ENCODE measurements around the gene PIEZO1.

PIEZO1 gene

GRCh38 chr16:88739977-88740726 lies 44.9 kb downstream of the PIEZO1 start:
- Mint-ChIP-seq H3K27ac (no peak overlapping the region), H3K36me3 (ENCODE audit: low read depth) (no peaks in the 10 kb centered on the region), H3K9me3 (no peaks in the 10 kb centered on the region), H3K27me3 (ENCODE audit: low read depth) (no peaks in the 10 kb centered on the region), H3K4me1 (ENCODE audit: low read depth) (peaks cover 7% of the 10 kb centered on the region), H3K4me3 (no peak overlapping the region)

- no peak overlapping the region for H3K27ac Mint-ChIP-seq
- no peaks in the 10 kb centered on the region for H3K27me3 Mint-ChIP-seq (ENCODE audit: low read depth)
- H3K4me3 Mint-ChIP-seq: no peak overlapping the region
- peaks cover 5% of the 10 kb centered on the region for H3K4me1 Mint-ChIP-seq (ENCODE audit: low read depth)
- H3K9me3 Mint-ChIP-seq: no peaks in the 10 kb centered on the region
- no peaks in the 10 kb centered on the region for H3K36me3 Mint-ChIP-seq (ENCODE audit: low read depth)
Measured at GRCh38 chr16:88739139-88739976, 45.7 kb downstream of the PIEZO1 start.

GRCh38 chr16:88738151-88739084 lies 46.6 kb downstream of the PIEZO1 start:
- H3K9me3 Mint-ChIP-seq: no peaks in the 10 kb centered on the region
- H3K36me3 Mint-ChIP-seq (ENCODE audit: low read depth): peaks cover 2% of the 10 kb centered on the region
- H3K27ac Mint-ChIP-seq: no peak overlapping the region
- H3K4me1 Mint-ChIP-seq (ENCODE audit: low read depth): no peaks in the 10 kb centered on the region
- no peaks in the 10 kb centered on the region for H3K27me3 Mint-ChIP-seq (ENCODE audit: low read depth)
- no peak overlapping the region for H3K4me3 Mint-ChIP-seq

- Mint-ChIP-seq H3K27ac (no peak overlapping the region), H3K4me1 (ENCODE audit: low read depth) (no peaks in the 10 kb centered on the region), H3K4me3 (no peak overlapping the region), H3K36me3 (ENCODE audit: low read depth) (peaks cover 2% of the 10 kb centered on the region), H3K9me3 (no peaks in the 10 kb centered on the region), H3K27me3 (ENCODE audit: low read depth) (no peaks in the 10 kb centered on the region)
Measured at GRCh38 chr16:88737298-88738150, 47.5 kb downstream of the PIEZO1 start.

GRCh38 chr16:88736496-88736895 lies 48.5 kb downstream of the PIEZO1 start:
- H3K4me3 Mint-ChIP-seq: no peak overlapping the region

GRCh38 chr16:88736088-88736487 lies 48.9 kb downstream of the PIEZO1 start:
- Mint-ChIP-seq H3K36me3 (ENCODE audit: low read depth) (peaks cover 10% of the 10 kb centered on the region), H3K9me3 (no peaks in the 10 kb centered on the region), H3K4me1 (ENCODE audit: low read depth) (peaks cover 5% of the 10 kb centered on the region), H3K27me3 (ENCODE audit: low read depth) (no peaks in the 10 kb centered on the region), H3K4me3 (no peak overlapping the region), H3K27ac (no peak overlapping the region)

More at GRCh38 chr16:88736496-88736895, 48.5 kb downstream of the PIEZO1 start:
- H3K27ac Mint-ChIP-seq: no peak overlapping the region
- H3K4me1 Mint-ChIP-seq (ENCODE audit: low read depth): peaks cover 1% of the 10 kb centered on the region
- no peaks in the 10 kb centered on the region for H3K9me3 Mint-ChIP-seq
- H3K27me3 Mint-ChIP-seq (ENCODE audit: low read depth): no peaks in the 10 kb centered on the region
- H3K36me3 Mint-ChIP-seq (ENCODE audit: low read depth): peaks cover 6% of the 10 kb centered on the region

GRCh38 chr16:88735616-88736015 lies 49.4 kb downstream of the PIEZO1 start:
- no peaks in the 10 kb centered on the region for H3K9me3 Mint-ChIP-seq

GRCh38 chr16:88735121-88735520 lies 49.9 kb downstream of the PIEZO1 start:
- Mint-ChIP-seq H3K27me3 (ENCODE audit: low read depth) (no peaks in the 10 kb centered on the region), H3K4me3 (no peak overlapping the region), H3K9me3 (no peaks in the 10 kb centered on the region), H3K27ac (no peak overlapping the region), H3K36me3 (ENCODE audit: low read depth) (peaks cover 10% of the 10 kb centered on the region), H3K4me1 (ENCODE audit: low read depth) (peaks cover 6% of the 10 kb centered on the region)

More at GRCh38 chr16:88735616-88736015, 49.4 kb downstream of the PIEZO1 start:
- H3K27ac Mint-ChIP-seq: no peak overlapping the region
- H3K36me3 Mint-ChIP-seq (ENCODE audit: low read depth): peaks cover 10% of the 10 kb centered on the region
- H3K4me1 Mint-ChIP-seq (ENCODE audit: low read depth): peaks cover 6% of the 10 kb centered on the region
- H3K4me3 Mint-ChIP-seq: no peak overlapping the region
- H3K27me3 Mint-ChIP-seq (ENCODE audit: low read depth): no peaks in the 10 kb centered on the region

GRCh38 chr16:88734361-88734728 lies 50.7 kb downstream of the PIEZO1 start:
- Mint-ChIP-seq H3K9me3 (no peaks in the 10 kb centered on the region), H3K4me3 (no peak overlapping the region), H3K36me3 (ENCODE audit: low read depth) (peaks cover 10% of the 10 kb centered on the region), H3K4me1 (ENCODE audit: low read depth) (peaks cover 6% of the 10 kb centered on the region), H3K27me3 (ENCODE audit: low read depth) (no peaks in the 10 kb centered on the region), H3K27ac (no peak overlapping the region)

GRCh38 chr16:88733630-88734360 lies 51.2 kb downstream of the PIEZO1 start:
- no peak overlapping the region for H3K27ac Mint-ChIP-seq

GRCh38 chr16:88732961-88733294 lies 52.1 kb downstream of the PIEZO1 start:
- Mint-ChIP-seq H3K4me3 (no peak overlapping the region), H3K9me3 (no peaks in the 10 kb centered on the region), H3K27me3 (ENCODE audit: low read depth) (no peaks in the 10 kb centered on the region), H3K4me1 (ENCODE audit: low read depth) (peaks cover 6% of the 10 kb centered on the region), H3K36me3 (ENCODE audit: low read depth) (peaks cover 10% of the 10 kb centered on the region), H3K27ac (no peak overlapping the region)

More at GRCh38 chr16:88733630-88734360, 51.2 kb downstream of the PIEZO1 start:
- peaks cover 10% of the 10 kb centered on the region for H3K36me3 Mint-ChIP-seq (ENCODE audit: low read depth)
- H3K27me3 Mint-ChIP-seq (ENCODE audit: low read depth): no peaks in the 10 kb centered on the region
- H3K9me3 Mint-ChIP-seq: no peaks in the 10 kb centered on the region
- H3K4me3 Mint-ChIP-seq: no peak overlapping the region
- H3K4me1 Mint-ChIP-seq (ENCODE audit: low read depth): peaks cover 6% of the 10 kb centered on the region

- no peaks in the 10 kb centered on the region for H3K9me3 Mint-ChIP-seq
- H3K4me3 Mint-ChIP-seq: no peak overlapping the region
- peaks cover 10% of the 10 kb centered on the region for H3K36me3 Mint-ChIP-seq (ENCODE audit: low read depth)
- no peak overlapping the region for H3K27ac Mint-ChIP-seq
- peaks cover 6% of the 10 kb centered on the region for H3K4me1 Mint-ChIP-seq (ENCODE audit: low read depth)
- H3K27me3 Mint-ChIP-seq (ENCODE audit: low read depth): no peaks in the 10 kb centered on the region
Measured at GRCh38 chr16:88732172-88732960, 52.7 kb downstream of the PIEZO1 start.

Measured in T-helper 1 cell treated with Interleukin-12 subunit alpha and Interleukin-12 subunit beta and Interleukin-4 antibody, amounts not matched to agents 30 μg/mL and 1 μg/mL, for 36 hours (primary cell).